WTC11 (cell line): ENCODE measurements around the gene BCAM.
"Not testable (repeated sequence)": the region's sequence is repeated elsewhere in the genome, so short reads cannot be mapped to it uniquely, and the experiment has no call there.

ENCODE experiments used
- ATF2 ChIP-seq: sonication (generic); formaldehyde crosslinking; IDR thresholded peaks from 2 replicates; pipeline ENCODE4 v1.8.1; 2022; ENCODE audit warnings: low read depth, missing genetic modification reagents, borderline replicate concordance
- ATF3 ChIP-seq: sonication (generic); formaldehyde crosslinking; conservative IDR thresholded peaks from 2 replicates; pipeline ENCODE4 v1.8.1; 2022; ENCODE audit warnings: mild to moderate bottlenecking, missing genetic modification reagents
- CTCF ChIP-seq: fragments of 200-600 bp; IDR thresholded peaks from 2 replicates; pipeline ENCODE4 v1.8.0; 2022; ENCODE audit warnings: antibody characterized with exemption
- ERG ChIP-seq: fragments of 250-450 bp; sonication (Bioruptor Pico); IDR thresholded peaks from 2 replicates; pipeline ENCODE4 v1.8.0; 2021; ENCODE audit warnings: mild to moderate bottlenecking
- FOXK1 ChIP-seq: sonication (generic); formaldehyde crosslinking; IDR thresholded peaks from 2 replicates; pipeline ENCODE4 v1.8.0; 2022; ENCODE audit warnings: mild to moderate bottlenecking, moderate library complexity, missing genetic modification reagents
- GABPB1 ChIP-seq: sonication (generic); formaldehyde crosslinking; IDR thresholded peaks from 2 replicates; pipeline ENCODE4 v1.8.1; 2023; ENCODE audit warnings: mild to moderate bottlenecking, missing genetic modification reagents
- MAX ChIP-seq: sonication (generic); formaldehyde crosslinking; IDR thresholded peaks from 2 replicates; pipeline ENCODE4 v1.8.0; 2022; ENCODE audit warnings: mild to moderate bottlenecking, missing genetic modification reagents
- RORB ChIP-seq: fragments of 250-450 bp; sonication (Bioruptor Pico); IDR thresholded peaks from 2 replicates; pipeline ENCODE4 v1.9.0; 2021; ENCODE audit warnings: mild to moderate bottlenecking
- SP1 ChIP-seq: sonication (generic); formaldehyde crosslinking; conservative IDR thresholded peaks from 2 replicates; pipeline ENCODE4 v1.8.1; 2022; ENCODE audit warnings: missing genetic modification reagents
- STAT6 ChIP-seq: sonication (generic); formaldehyde crosslinking; conservative IDR thresholded peaks from 2 replicates; pipeline ENCODE4 v1.8.1; 2023; ENCODE audit warnings: mild to moderate bottlenecking, low read depth, missing genetic modification reagents, moderate library complexity
- USF2 ChIP-seq: sonication (generic); formaldehyde crosslinking; IDR thresholded peaks from 2 replicates; pipeline ENCODE4 v1.8.1; 2023; ENCODE audit warnings: mild to moderate bottlenecking, missing genetic modification reagents, moderate library complexity
- ZNF138 ChIP-seq: sonication (generic); formaldehyde crosslinking; conservative IDR thresholded peaks from 2 replicates; pipeline ENCODE4 v1.8.1; 2022; ENCODE audit warnings: mild to moderate bottlenecking, moderate library complexity, missing genetic modification reagents
- ZNF423 ChIP-seq: fragments of 250-450 bp; sonication (Bioruptor Pico); IDR thresholded peaks from 2 replicates; pipeline ENCODE4 v2.1.2; 2022; ENCODE audit warnings: mild to moderate bottlenecking, moderate library complexity

- TF ChIP-seq FOXK1 (CRISPR knock-in tag); CTCF; ZNF423 (CRISPR knock-in tag); ERG (CRISPR knock-in tag); ZNF138 (CRISPR knock-in tag); MAX (CRISPR knock-in tag); SP1; GABPB1 (CRISPR knock-in tag); RORB (CRISPR knock-in tag); ATF3 (CRISPR knock-in tag); USF2 (CRISPR knock-in tag); ATF2 (CRISPR knock-in tag); STAT6 (CRISPR knock-in tag): not testable (repeated sequence)
Measured at GRCh38 chr19:44772144-44772543, 36.8 kb upstream of the BCAM start.
